Panc1 (cell line): ENCODE data around the gene TEX261. TPM values are rescaled to one million over a fixed set of nuclear protein-coding genes. Genes with fewer than 3 reads are reported as not detected.

Source experiments
- ATAC-seq: fragments of 200-7000 bp; cut with Tn5 transposase; 2 replicates; pipeline ENCODE4 v1.9.1; 2020; ENCODE audit warnings: mild to moderate bottlenecking, moderate library complexity
- BruUV-seq: library from RNA; stranded (reverse); fragments of 400-500 nt; replicated peaks from 2 replicates; lab custom pipeline; 2021; lab: Mats Ljungman, UMichigan
- CTCF ChIA-PET: fragments of 300-600 bp; sonication (Branson Sonifier 250); formaldehyde crosslinking; loops from one replicate; lab custom pipeline; 2022; ENCODE audit warnings: antibody characterized with exemption; lab: Charles Lee
- POLR2A ChIA-PET: fragments of 300-600 bp; sonication (Branson Sonifier 250); formaldehyde crosslinking; loops from one replicate; lab custom pipeline; 2022; ENCODE audit warnings: antibody characterized with exemption; lab: Charles Lee
- DNase-seq: peaks from one replicate; pipeline ENCODE4 v3.0.0-alpha.2; 2010; ENCODE audit warnings: low read depth, low spot score
- H3K27ac ChIP-seq: 2 replicates; pipeline ENCODE4 v1.5.1; 2011; ENCODE audit warnings: mild to moderate bottlenecking, low read length, inconsistent platforms
- H3K27me3 ChIP-seq: fragments of 200-500 bp; sonication (Bioruptor generic); 2 replicates; pipeline ENCODE4 v1.6.0; 2014; ENCODE audit warnings: low read length, inconsistent platforms; ENCODE audit not compliant: control insufficient read depth, insufficient read depth
- H3K36me3 ChIP-seq: fragments of 200-500 bp; sonication (Bioruptor generic); 2 replicates; pipeline ENCODE4 v1.5.1; 2014; ENCODE audit warnings: inconsistent platforms, mild to moderate bottlenecking, low read length, moderate library complexity; ENCODE audit not compliant: control insufficient read depth, insufficient read depth
- H3K4me1 ChIP-seq: 2 replicates; pipeline ENCODE4 v1.5.1; 2011; ENCODE audit warnings: inconsistent platforms, mild to moderate bottlenecking, low read length, moderate library complexity; ENCODE audit not compliant: control insufficient read depth, insufficient read depth
- H3K4me3 ChIP-seq, 2 experiments: 2 replicates each; pipeline ENCODE4 v1.5.1; 2011 to 2012; ENCODE audit warnings: low read depth in 2 of 2, low read length in 2 of 2, mild to moderate bottlenecking in 2 of 2, inconsistent platforms in 1 of 2, moderate library complexity in 1 of 2
- H3K9me3 ChIP-seq: fragments of 200-500 bp; sonication (Bioruptor generic); 2 replicates; pipeline ENCODE4 v1.5.1; 2014; ENCODE audit warnings: low read depth, mild to moderate bottlenecking, inconsistent platforms, low read length, moderate library complexity; ENCODE audit not compliant: control insufficient read depth, insufficient read depth
- POLR2AphosphoS5 ChIP-seq: IDR thresholded peaks from 2 replicates; pipeline ENCODE4 v1.6.1; 2012; ENCODE audit warnings: mild to moderate bottlenecking, low read depth, low read length, moderate library complexity
- SIN3A ChIP-seq: IDR thresholded peaks from 2 replicates; pipeline ENCODE4 v1.6.1; 2012; ENCODE audit warnings: low read depth, mild to moderate bottlenecking, low read length, moderate library complexity, borderline replicate concordance; ENCODE audit not compliant: insufficient read depth
- TCF7L2 ChIP-seq: IDR thresholded peaks from 2 replicates; pipeline ENCODE4 v1.6.1; 2011; ENCODE audit warnings: mild to moderate bottlenecking, low read depth, low read length, inconsistent platforms
- in situ Hi-C: cut with HindIII; loops from 2 replicates; pipeline ENCODE4 v1.10.0; 2016; ENCODE audit warnings: low sequenced_read_pairs, low pct_unique_long_range_greater_than_20kb
- intact Hi-C: fragments of 100-400 bp; cut with micrococcal nuclease; formaldehyde crosslinking; loops from one replicate; pipeline ENCODE4 v1.10.0; 2022; ENCODE audit not compliant: unreplicated experiment
- total RNA-seq: library from RNA; stranded (reverse); gene quantifications from one replicate; pipeline ENCODE4 v1.2.1, GENCODE V29; 2021; ENCODE audit not compliant: unreplicated experiment
- TF ChIP-seq, protein P1 (sequence below): fragments of 450-650 bp; IDR thresholded peaks from 2 replicates; pipeline ENCODE4 v1.5.1; 2017; ENCODE audit warnings: mild to moderate bottlenecking
- TF ChIP-seq, protein P2 (sequence below), 2 experiments: IDR thresholded peaks; 2 replicates each; pipeline ENCODE4 v1.6.1; 2011 to 2012; ENCODE audit warnings: low read depth in 2 of 2, control low read depth in 1 of 2, low read length in 1 of 2, mild to moderate bottlenecking in 1 of 2, moderate library complexity in 1 of 2; ENCODE audit not compliant: insufficient read depth in 1 of 2

TEX261 gene
- total RNA-seq, 1 experiment from 2014 or later, result 64.9 TPM

DNA sequence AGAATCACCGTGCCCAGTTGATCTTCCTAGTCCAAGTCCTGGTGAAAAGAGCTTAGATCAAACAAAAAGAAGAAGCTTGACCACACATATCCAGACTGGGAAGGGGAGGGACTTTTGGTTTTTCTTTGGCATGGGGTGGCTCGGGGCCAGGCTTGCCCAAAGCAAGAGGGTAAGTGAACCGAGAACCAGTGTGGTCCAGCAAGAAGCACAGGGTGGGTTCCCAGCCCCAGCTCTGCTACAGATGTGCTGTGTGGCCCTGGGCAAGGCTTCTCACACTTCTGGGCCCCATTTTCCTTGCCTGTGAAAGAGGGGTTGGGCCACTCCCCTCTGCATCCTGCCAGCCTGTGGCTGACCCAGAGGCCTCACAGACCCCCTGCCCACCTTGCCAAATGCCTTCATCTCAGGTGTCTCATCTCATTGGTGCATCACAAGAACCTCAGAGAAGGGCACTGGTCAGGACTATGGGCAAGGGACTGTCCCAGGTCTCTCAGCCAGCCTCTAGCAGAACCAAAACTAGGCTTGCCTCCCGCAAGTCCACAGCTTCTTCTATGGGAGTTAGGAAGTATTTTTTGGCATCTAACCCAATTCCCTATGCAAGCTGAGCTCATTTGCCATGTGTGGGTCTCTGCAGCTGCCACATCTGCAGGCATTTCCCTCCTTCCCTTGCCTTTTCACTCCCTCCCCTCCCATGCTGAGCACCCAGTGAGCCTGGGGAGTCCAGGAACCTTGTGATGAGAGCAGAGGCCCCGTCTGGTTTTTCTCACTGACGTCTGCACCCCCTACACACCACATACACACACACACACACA lies 52.1 kb downstream of the TEX261 start:
- ChIA-PET CTCF (interaction anchor here (0.6 to 1.2 kb wide), 4 partner anchors 26 to 647 kb away, joined by 3 to 9 read pairs (median 3); no protein-coding TSS in a partner anchor), POLR2A (interaction anchor here (0.6 kb wide), 1 partner anchor 748 kb away, joined by 3 read pairs; no protein-coding TSS in a partner anchor)
- Histone ChIP-seq H3K27me3 (no peaks in the 10 kb centered on the region), H3K9me3 (no peaks in the 10 kb centered on the region), H3K27ac (no peak overlapping the region), H3K4me3 (no peak overlapping the region), H3K36me3 (no peaks in the 10 kb centered on the region), H3K4me1 (no peaks in the 10 kb centered on the region)
- ATAC-seq, result no peak
- in situ Hi-C loops (no loop called here), intact Hi-C loops (no loop called here)
- TF ChIP-seq, protein P1, sequence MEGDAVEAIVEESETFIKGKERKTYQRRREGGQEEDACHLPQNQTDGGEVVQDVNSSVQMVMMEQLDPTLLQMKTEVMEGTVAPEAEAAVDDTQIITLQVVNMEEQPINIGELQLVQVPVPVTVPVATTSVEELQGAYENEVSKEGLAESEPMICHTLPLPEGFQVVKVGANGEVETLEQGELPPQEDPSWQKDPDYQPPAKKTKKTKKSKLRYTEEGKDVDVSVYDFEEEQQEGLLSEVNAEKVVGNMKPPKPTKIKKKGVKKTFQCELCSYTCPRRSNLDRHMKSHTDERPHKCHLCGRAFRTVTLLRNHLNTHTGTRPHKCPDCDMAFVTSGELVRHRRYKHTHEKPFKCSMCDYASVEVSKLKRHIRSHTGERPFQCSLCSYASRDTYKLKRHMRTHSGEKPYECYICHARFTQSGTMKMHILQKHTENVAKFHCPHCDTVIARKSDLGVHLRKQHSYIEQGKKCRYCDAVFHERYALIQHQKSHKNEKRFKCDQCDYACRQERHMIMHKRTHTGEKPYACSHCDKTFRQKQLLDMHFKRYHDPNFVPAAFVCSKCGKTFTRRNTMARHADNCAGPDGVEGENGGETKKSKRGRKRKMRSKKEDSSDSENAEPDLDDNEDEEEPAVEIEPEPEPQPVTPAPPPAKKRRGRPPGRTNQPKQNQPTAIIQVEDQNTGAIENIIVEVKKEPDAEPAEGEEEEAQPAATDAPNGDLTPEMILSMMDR, result no peak
- TF ChIP-seq POLR2AphosphoS5 (no peak), TCF7L2 (no peak), SIN3A (no peak)
- TF ChIP-seq, protein P2, sequence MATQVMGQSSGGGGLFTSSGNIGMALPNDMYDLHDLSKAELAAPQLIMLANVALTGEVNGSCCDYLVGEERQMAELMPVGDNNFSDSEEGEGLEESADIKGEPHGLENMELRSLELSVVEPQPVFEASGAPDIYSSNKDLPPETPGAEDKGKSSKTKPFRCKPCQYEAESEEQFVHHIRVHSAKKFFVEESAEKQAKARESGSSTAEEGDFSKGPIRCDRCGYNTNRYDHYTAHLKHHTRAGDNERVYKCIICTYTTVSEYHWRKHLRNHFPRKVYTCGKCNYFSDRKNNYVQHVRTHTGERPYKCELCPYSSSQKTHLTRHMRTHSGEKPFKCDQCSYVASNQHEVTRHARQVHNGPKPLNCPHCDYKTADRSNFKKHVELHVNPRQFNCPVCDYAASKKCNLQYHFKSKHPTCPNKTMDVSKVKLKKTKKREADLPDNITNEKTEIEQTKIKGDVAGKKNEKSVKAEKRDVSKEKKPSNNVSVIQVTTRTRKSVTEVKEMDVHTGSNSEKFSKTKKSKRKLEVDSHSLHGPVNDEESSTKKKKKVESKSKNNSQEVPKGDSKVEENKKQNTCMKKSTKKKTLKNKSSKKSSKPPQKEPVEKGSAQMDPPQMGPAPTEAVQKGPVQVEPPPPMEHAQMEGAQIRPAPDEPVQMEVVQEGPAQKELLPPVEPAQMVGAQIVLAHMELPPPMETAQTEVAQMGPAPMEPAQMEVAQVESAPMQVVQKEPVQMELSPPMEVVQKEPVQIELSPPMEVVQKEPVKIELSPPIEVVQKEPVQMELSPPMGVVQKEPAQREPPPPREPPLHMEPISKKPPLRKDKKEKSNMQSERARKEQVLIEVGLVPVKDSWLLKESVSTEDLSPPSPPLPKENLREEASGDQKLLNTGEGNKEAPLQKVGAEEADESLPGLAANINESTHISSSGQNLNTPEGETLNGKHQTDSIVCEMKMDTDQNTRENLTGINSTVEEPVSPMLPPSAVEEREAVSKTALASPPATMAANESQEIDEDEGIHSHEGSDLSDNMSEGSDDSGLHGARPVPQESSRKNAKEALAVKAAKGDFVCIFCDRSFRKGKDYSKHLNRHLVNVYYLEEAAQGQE (IDR thresholded peaks at IDR 0.05; ENCODE audit: insufficient read depth in 1 of 2, low read depth in 2 of 2, low read length in 1 of 2), result no peak
- no peak for DNase-seq
- BruUV-seq, result no TSS peak

DNA sequence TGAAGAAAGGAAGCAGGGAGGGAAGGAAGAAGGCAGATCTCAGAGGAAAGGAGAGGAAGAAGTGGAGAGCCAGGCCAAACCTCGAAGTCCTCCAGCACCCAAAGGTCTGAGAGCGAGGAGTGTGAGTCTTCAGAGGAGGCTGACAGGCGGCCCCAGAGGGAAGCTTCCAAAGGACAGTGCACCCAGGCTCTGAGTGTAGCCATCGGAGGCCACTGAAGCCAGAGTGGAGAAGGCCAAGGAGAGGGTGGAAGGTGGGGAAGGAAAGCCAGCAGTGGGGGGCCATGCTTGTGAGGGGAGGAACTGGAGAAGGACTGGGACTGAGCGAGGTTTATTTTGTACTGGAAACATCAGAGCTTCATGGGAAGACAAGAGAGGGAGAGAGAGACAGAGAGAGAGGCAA lies 53.0 kb downstream of the TEX261 start:
- in situ Hi-C loops, result no loop called here
- CTCF ChIA-PET, result interaction anchor here (0.8 kb wide), 1 partner anchor 31 kb away, joined by 3 read pairs; no protein-coding TSS in a partner anchor

More for the DNA sequence above, 53.0 kb downstream of the TEX261 start:
- Histone ChIP-seq H3K36me3 (no peaks in the 10 kb centered on the region), H3K4me1 (no peaks in the 10 kb centered on the region), H3K4me3 (no peak overlapping the region), H3K27ac (no peak overlapping the region), H3K9me3 (no peaks in the 10 kb centered on the region), H3K27me3 (no peaks in the 10 kb centered on the region)
- POLR2A ChIA-PET, result interaction anchor here (0.6 kb wide), 1 partner anchor 747 kb away, joined by 3 read pairs; no protein-coding TSS in a partner anchor
- TF ChIP-seq SIN3A (no peak), POLR2AphosphoS5 (no peak), TCF7L2 (no peak)
- TF ChIP-seq, protein P1, result no peak
- TF ChIP-seq, protein P2 (IDR thresholded peaks at IDR 0.05; ENCODE audit: insufficient read depth in 1 of 2, low read depth in 2 of 2, low read length in 1 of 2), result no peak
- no TSS peak for BruUV-seq
- intact Hi-C loops, result no loop called here
- no peak for ATAC-seq
- DNase-seq, result no peak
